ENCODE measurements around the gene ITPR3. TPM values are rescaled to one million over a fixed set of nuclear protein-coding genes. Genes with fewer than 3 reads are reported as not detected.
A peak's percentile ranks its signal among the peaks of the same experiment; 100 is the strongest.

The ITPR3 gene
- total and polyA plus RNA-seq, 2 donors: 8.2 to 11.0 TPM

DNA sequence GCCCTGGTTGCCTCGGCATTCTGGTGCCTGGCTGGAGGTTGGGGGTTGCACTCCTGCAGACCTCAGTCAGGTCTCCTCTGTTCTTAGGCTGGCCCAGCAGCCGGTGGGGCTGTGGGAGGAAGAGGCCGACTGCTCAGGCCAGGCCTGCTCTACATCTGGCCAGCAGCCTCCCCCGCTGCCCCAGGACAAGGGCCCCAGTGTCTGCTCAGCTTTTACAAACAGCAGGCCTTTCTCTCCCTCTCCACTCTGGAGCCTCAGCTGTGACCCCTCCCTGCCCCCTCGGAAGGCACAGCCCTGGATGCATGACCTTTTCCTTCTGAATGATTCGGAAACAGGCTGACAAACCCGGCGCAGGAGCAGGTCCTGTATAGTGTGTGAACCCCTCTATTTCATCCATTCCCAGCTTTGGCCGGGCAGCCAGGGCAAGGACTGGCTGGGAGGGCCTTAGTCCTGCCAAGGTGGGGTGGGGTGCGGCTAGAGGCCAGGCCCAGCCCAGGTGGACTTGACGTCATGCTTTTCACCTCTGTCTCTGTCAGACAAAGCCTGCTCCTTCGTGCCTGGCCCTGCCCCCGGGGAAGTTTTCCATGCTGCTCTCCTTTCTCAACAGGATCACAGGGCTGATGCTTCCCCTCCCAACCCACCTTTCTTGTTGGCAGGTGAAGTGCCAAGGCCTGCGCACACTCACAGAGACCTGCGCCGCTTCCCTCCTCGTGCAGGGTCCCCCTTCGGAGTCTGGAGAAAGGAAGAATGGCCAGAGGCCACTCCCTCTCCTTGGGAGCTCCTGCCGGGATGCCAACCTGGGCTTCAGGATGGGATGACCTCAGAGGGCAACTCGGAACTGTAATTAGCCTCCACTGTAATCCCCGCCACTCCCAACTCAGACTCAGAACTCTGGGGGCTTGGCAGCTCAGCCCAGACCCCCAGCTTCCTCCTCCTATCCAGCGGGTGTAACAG is 10.1 kb upstream of the ITPR3 start:
- H3K27ac ChIP-seq (ENCODE audit: low read depth): no peak overlapping the region
- H3K4me1 ChIP-seq (ENCODE audit: insufficient read depth): no peaks in the 10 kb centered on the region
- no peak overlapping the region for H3K4me3 ChIP-seq (ENCODE audit: low read depth, low read length)
- H3K36me3 ChIP-seq (ENCODE audit: insufficient read depth): no peaks in the 10 kb centered on the region
- no peak for DNase-seq (ENCODE audit: extremely low spot score)
- WGBS: 72% methylated on average over 22 of the region's 22 CpGs

DNA sequence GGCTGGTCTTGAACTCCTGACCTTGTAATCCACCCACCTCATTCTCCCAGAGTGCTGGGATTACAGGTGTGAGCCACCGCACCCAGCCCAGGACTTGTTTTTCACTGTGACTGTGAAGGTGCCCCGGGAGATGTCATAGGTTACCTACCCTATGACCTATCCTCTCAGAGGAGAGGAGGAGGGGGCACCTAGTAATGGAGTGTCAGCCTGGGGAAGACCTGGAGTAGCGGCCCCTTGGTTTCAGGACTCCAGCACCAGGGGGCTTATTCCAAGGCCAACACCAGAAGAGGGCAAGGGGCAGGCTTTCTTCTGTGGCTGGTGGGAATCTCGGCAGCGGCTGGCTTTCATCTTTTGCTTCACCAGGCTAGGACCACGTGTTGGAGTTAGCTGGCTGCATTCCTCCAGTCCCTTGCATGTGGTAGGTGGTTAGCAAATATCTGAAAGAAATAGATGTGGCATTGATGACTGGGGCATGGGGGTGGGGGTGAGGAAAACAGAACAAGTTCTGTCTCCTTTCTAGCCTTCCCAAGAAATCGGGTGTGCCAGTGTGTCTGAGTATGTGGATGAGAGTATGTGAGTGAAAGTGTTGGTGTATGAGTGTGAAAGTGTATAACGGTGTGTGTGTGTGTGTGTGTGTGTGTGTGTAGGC is 7.9 kb upstream of the ITPR3 start:
- no peak overlapping the region for H3K27ac ChIP-seq (ENCODE audit: low read depth)
- no peak for DNase-seq (ENCODE audit: extremely low spot score)

DNA sequence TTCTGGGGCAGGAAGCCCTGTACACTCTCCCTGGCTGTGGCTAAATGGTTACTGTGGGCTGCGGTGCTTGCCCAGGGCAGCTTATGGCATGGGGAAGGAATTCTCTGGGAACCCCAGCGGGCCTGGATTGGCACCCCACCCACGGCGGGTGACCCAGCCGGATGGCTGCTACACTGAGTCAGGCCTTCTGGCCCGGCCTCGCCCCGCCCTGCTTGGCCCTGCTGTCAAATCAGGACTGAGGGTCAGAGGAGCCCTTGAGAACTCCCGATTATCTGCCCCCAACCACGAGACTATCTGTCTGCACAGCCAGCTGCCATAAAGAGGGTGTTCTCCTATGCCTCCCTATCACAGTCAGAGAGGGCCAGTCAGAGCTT is 7.3 kb upstream of the ITPR3 start:
- Histone ChIP-seq H3K4me3 (ENCODE audit: low read depth, low read length) (no peak overlapping the region), H3K4me1 (ENCODE audit: insufficient read depth) (no peaks in the 10 kb centered on the region), H3K36me3 (ENCODE audit: insufficient read depth) (no peaks in the 10 kb centered on the region), H3K27ac (ENCODE audit: low read depth) (no peak overlapping the region)
- no peak for DNase-seq (ENCODE audit: extremely low spot score)
- 65% methylated on average over 10 of the region's 10 CpGs for WGBS

More for the DNA sequence above, 7.9 kb upstream of the ITPR3 start:
- Histone ChIP-seq H3K4me1 (ENCODE audit: insufficient read depth) (no peaks in the 10 kb centered on the region), H3K4me3 (ENCODE audit: low read depth, low read length) (no peak overlapping the region), H3K36me3 (ENCODE audit: insufficient read depth) (no peaks in the 10 kb centered on the region)
- WGBS: 71% methylated on average over 8 of the region's 8 CpGs

GRCh38 chr6:33616113-33616512 is 5.0 kb upstream of the ITPR3 start:
- WGBS: 82% methylated on average over 2 of the region's 2 CpGs
- DNase-seq (ENCODE audit: extremely low spot score): no peak
- H3K36me3 ChIP-seq (ENCODE audit: insufficient read depth): no peaks in the 10 kb centered on the region
- H3K4me1 ChIP-seq (ENCODE audit: insufficient read depth): no peaks in the 10 kb centered on the region
- no peak overlapping the region for H3K4me3 ChIP-seq (ENCODE audit: low read depth, low read length)
- H3K27ac ChIP-seq (ENCODE audit: low read depth): no peak overlapping the region

DNA sequence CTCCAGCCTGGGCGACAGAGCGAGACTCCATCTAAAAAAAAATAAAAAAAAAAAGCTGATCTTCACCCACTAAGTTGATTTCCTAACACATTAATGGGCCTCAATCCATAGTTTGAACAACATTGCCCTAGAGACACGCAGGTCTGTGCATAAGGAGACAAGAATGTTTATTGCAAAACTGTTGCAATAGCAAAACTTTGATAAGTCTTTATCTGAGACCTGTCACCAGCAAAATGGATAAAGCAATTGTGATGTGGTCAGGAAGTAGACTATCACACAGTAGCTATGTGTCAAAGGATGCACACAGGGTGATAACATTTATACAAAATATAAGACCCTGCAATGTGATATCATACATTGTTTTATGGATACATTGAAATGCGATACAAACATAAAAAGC is 4.2 kb upstream of the ITPR3 start:
- no peak overlapping the region for H3K27ac ChIP-seq (ENCODE audit: low read depth)
- H3K36me3 ChIP-seq (ENCODE audit: insufficient read depth): no peaks in the 10 kb centered on the region
- DNase-seq (ENCODE audit: extremely low spot score): no peak
- no peak overlapping the region for H3K4me3 ChIP-seq (ENCODE audit: low read depth, low read length)
- H3K4me1 ChIP-seq (ENCODE audit: insufficient read depth): no peaks in the 10 kb centered on the region
- WGBS: 76% methylated on average over 4 of the region's 4 CpGs

- H3K4me3 ChIP-seq (ENCODE audit: low read depth, low read length): no peak overlapping the region
- DNase-seq (ENCODE audit: extremely low spot score): no peak
- H3K4me1 ChIP-seq (ENCODE audit: insufficient read depth): no peaks in the 10 kb centered on the region
- H3K36me3 ChIP-seq (ENCODE audit: insufficient read depth): no peaks in the 10 kb centered on the region
- 62% methylated on average over 5 of the region's 5 CpGs for WGBS
- H3K27ac ChIP-seq (ENCODE audit: low read depth): no peak overlapping the region
Observed at GRCh38 chr6:33619166-33619840, 1.8 kb upstream of the ITPR3 start.

- H3K4me3 ChIP-seq (ENCODE audit: low read depth, low read length): peak overlapping the region; percentile 74
- 2% methylated on average over 29 of the region's 29 CpGs for WGBS
- no peak for DNase-seq (ENCODE audit: extremely low spot score)
- H3K27ac ChIP-seq (ENCODE audit: low read depth): peak overlapping the region; percentile 82
- H3K36me3 ChIP-seq (ENCODE audit: insufficient read depth): no peaks in the 10 kb centered on the region
- H3K4me1 ChIP-seq (ENCODE audit: insufficient read depth): no peaks in the 10 kb centered on the region
Observed at GRCh38 chr6:33620158-33620855, 815 bp upstream of the ITPR3 start.

DNA sequence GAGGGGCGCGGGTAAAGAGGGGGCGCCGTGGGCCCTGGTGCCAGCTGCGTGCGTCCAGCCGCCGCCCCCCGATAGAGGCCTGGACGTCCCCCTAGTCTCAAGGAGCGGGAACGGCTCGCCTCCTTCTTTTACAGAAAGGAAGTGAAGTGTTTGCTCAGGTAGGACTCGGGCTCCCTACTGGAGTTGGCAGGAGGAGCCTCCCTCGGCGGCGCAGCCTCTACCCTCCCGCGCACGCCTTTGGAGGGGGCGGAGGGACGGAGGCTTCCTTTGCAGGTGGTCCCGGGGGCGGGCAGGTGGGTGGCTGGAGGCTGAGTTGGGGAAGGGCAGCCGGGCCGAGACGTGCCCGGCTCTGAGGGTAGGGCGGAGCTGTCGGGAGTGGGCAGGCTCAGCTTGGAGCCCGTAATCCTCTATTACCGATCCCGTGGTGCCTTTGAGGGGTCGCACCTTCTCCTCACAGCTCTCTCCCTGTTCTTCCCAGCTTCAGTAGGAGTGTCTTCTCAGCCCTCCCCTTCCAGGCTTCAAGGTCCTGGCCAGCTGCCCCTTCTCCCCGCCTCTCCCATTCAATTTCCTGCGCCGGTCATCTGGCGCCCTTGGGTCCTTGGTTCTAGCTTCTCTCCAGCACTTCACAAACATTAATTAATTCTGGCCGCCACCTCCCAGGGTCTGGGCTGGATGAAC is 728 bp downstream of the ITPR3 start:
- Histone ChIP-seq H3K4me1 (ENCODE audit: insufficient read depth) (no peaks in the 10 kb centered on the region), H3K36me3 (ENCODE audit: insufficient read depth) (no peaks in the 10 kb centered on the region), H3K4me3 (ENCODE audit: low read depth, low read length) (peak overlapping the region; percentile 74), H3K27ac (ENCODE audit: low read depth) (peak overlapping the region; percentile 59)
- no peak for DNase-seq (ENCODE audit: extremely low spot score)
- WGBS: 11% methylated on average over 39 of the region's 39 CpGs

- WGBS: 76% methylated on average over 12 of the region's 12 CpGs
- H3K4me1 ChIP-seq (ENCODE audit: insufficient read depth): no peaks in the 10 kb centered on the region
Observed at GRCh38 chr6:33622456-33623431, 1.6 kb downstream of the ITPR3 start.

DNA sequence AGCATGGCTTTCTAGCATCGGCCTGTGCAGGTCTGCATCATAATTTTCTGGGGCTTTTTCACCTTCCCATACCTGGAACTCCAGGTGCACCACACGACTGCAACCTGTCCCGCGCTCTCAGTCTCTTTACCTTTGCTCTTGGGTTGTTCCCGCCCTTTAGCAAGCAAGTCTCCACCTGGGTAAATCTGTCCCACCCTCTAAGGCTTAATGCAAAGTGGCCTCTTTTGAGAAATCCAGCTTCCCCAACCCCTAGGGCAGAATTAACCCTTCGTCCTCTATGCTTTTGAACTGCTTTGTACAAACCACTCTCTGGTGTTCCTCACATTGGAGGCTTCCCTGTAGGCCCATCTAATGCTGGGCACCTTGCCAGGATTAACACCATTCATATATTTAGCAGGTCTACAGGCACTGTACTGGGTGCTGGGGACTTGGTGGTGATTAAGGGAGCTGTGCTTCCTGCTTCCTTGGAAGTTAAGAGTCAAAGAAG is 2.8 kb downstream of the ITPR3 start:
- no peaks in the 10 kb centered on the region for H3K4me1 ChIP-seq (ENCODE audit: insufficient read depth)
- DNase-seq (ENCODE audit: extremely low spot score): no peak
- no peak overlapping the region for H3K4me3 ChIP-seq (ENCODE audit: low read depth, low read length)
- no peak overlapping the region for H3K27ac ChIP-seq (ENCODE audit: low read depth)
- 80% methylated on average over 6 of the region's 6 CpGs for WGBS
- no peaks in the 10 kb centered on the region for H3K36me3 ChIP-seq (ENCODE audit: insufficient read depth)

More at GRCh38 chr6:33622456-33623431, 1.6 kb downstream of the ITPR3 start:
- DNase-seq (ENCODE audit: extremely low spot score): no peak
- Histone ChIP-seq H3K36me3 (ENCODE audit: insufficient read depth) (no peaks in the 10 kb centered on the region), H3K4me3 (ENCODE audit: low read depth, low read length) (no peak overlapping the region), H3K27ac (ENCODE audit: low read depth) (no peak overlapping the region)

GRCh38 chr6:33624856-33625255 is 3.7 kb downstream of the ITPR3 start:
- Histone ChIP-seq H3K4me3 (ENCODE audit: low read depth, low read length) (no peak overlapping the region), H3K4me1 (ENCODE audit: insufficient read depth) (no peaks in the 10 kb centered on the region), H3K27ac (ENCODE audit: low read depth) (no peak overlapping the region), H3K36me3 (ENCODE audit: insufficient read depth) (no peaks in the 10 kb centered on the region)
- WGBS: 86% methylated on average over 4 of the region's 4 CpGs
- no peak for DNase-seq (ENCODE audit: extremely low spot score)

DNA sequence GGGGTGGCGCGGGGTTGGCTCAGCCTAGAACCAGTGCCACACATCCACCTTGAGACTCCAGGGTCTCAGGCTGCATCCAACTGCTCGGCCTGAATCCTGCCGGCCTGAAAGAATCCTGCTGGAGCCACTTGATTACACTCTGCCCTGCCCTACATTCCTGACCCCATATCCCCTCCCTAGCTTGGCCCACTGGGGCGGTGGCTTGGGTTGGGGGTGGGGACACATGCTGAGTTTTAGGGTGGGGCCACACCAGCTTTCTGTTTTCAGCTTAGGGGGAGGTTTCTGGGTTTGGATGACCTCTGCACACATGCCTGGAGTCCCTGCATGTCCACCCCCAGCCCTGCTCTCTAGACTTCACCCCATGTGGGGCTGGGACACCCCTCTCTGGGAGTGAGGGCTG is 6.8 kb downstream of the ITPR3 start:
- no peak overlapping the region for H3K4me3 ChIP-seq (ENCODE audit: low read depth, low read length)
- DNase-seq (ENCODE audit: extremely low spot score): no peak
- H3K4me1 ChIP-seq (ENCODE audit: insufficient read depth): no peaks in the 10 kb centered on the region
- 53% methylated on average over 5 of the region's 5 CpGs for WGBS
- no peaks in the 10 kb centered on the region for H3K36me3 ChIP-seq (ENCODE audit: insufficient read depth)
- no peak overlapping the region for H3K27ac ChIP-seq (ENCODE audit: low read depth)
